ENCODE measurements around the gene SCLY. TPM values are rescaled to one million over a fixed set of nuclear protein-coding genes. Genes with fewer than 3 reads are reported as not detected.
"Not testable (repeated sequence)": the region's sequence is repeated elsewhere in the genome, so short reads cannot be mapped to it uniquely, and the experiment has no call there.

SCLY gene
- total RNA-seq, 1 donor, result 4.6 TPM

DNA sequence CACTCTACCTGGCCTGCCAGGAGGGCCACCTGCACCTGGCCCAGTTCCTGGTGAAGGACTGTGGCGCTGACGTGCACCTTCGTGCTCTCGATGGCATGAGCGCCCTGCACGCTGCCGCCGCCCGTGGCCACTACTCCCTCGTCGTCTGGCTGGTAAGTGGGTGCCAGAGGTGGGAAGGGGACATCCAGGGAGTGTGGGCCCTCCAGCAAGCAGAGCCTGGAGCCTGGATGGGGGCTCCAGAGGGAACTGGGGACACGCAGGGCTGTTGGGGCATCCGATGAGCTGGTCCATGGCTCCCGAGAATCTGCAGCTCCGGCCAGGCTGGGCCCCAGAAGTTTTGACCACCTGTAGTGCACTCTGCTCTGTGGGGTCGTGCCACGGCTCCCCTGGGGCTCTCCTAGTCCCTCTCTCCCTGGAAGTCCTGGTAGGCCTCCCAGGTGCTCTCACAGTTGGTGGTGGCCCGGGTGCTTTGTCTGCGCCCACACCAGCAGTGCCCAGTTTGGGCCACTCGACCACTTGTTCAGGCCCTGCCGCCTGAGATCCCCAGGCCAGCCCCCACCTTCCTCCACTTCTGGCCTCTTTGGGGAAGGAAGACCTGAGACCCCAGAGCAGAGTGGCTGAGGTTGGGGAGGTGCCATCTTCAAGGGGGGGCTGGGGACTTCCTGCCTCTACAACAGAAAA is 44.0 kb downstream of the SCLY start:
- Histone ChIP-seq H3K27me3 (ENCODE audit: insufficient read depth, low read length) (no peaks in the 10 kb centered on the region), H3K4me3 (ENCODE audit: low read length) (no peak overlapping the region), H3K9me3 (ENCODE audit: low read depth, low read length) (no peaks in the 10 kb centered on the region), H3K4me1 (ENCODE audit: insufficient read depth, low read length) (peaks cover 20% of the 10 kb centered on the region)

DNA sequence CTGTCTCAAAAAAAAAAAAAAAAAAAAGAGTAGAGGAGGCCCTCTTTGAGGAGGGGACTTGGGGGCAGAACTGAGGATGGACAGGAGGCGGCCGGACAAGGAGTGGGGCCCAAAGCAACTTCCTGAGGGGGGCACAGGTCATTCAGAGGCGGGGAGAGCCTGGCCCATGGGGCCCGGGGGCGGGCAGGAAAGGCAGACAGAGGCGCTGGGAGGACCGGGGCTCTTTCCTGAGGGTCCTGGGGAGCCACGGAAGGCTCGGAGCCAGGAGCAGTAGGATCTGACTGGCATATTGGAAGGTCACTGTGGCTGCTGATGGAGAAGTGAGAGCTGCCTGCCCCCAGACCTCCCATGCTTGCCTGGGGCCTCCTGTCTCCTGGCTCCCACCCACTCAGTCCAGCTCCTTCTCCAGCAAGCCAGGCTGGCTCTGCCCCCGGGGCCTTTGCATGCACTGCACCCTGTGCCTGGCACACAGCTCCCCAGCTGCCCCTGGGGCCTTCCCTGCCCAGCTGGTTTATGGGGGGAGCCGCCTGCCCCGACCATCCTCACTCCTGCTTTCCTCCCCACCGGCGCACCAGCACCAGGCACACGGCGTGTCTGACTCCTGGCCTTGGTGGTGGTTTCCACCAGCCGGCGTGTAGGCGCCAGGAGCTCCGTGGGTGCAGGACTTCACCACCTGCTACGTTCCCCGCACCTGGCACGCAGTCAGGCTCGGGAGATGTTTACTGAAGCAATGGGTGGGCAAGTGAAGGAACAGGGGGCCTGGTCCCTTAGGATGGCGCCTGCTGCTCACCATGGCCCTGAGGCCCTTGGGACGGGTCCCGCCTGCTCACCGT is 44.9 kb downstream of the SCLY start:
- Histone ChIP-seq H3K27me3 (ENCODE audit: insufficient read depth, low read length) (no peaks in the 10 kb centered on the region), H3K9me3 (ENCODE audit: low read depth, low read length) (no peaks in the 10 kb centered on the region), H3K4me3 (ENCODE audit: low read length) (no peak overlapping the region), H3K4me1 (ENCODE audit: insufficient read depth, low read length) (peaks cover 20% of the 10 kb centered on the region)

DNA sequence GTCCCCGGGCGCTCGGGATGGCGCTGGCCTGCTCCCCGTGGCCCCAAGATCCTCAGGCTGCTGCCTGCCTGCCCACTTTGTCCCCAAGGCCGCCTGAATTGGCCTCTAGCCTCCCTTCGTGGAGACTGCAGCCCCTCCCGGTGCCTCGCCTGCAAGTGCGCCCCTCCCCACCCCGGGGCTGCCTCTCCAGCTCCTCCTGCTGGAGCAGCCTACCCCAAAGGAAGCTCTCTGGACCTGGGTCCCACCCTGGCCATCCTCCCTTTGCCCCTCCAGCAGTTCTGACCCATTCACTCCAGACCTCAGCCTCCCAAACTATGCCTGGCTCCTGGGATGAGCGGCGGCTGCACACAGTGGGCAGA is 45.5 kb downstream of the SCLY start:
- Histone ChIP-seq H3K4me3 (ENCODE audit: low read length) (no peak overlapping the region), H3K27me3 (ENCODE audit: insufficient read depth, low read length) (no peaks in the 10 kb centered on the region), H3K4me1 (ENCODE audit: insufficient read depth, low read length) (peaks cover 20% of the 10 kb centered on the region), H3K9me3 (ENCODE audit: low read depth, low read length) (no peaks in the 10 kb centered on the region)

DNA sequence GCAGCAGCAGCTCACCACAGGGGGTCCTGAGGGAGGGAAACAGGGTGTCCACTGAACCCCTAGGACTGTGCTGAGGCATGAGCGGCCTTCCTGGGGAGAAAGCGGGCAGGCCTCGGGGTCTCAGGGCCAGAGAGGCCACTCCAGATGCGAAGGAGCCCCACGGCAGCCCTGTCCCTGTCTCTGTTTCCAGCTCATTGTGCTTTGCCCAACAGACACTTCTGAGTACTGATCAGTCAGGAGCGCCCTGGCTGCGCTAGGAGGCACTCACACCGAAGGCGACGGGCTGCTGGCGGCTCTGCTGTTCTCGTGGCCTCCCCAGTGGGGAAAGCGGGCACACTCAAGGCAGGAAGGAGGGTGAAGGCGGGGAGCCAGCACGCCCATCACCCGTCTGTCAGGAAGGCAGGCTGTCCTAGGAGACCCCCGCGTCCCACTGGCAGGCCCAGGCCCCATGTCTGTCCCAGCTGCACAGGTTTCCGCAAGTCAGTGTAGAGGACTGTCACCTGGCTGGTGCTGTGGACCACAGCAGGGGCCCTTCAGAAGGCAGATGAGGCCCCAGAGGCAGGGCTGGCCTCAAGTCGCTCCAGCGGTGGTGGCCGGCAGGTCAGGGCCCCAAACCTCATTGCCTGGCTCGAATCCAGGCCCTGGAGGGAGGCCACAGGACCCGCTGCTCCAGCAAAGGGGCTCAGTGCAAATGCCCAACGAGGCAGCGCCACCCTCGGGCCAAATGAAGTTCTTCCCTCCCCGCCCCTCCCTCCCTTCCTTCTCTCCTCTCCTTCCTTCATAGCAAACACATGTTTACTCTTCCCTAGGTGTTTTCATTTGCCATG is 46.1 kb downstream of the SCLY start:
- H3K4me1 ChIP-seq (ENCODE audit: insufficient read depth, low read length), result peaks cover 20% of the 10 kb centered on the region
- H3K27me3 ChIP-seq (ENCODE audit: insufficient read depth, low read length), result no peaks in the 10 kb centered on the region
- no peak overlapping the region for H3K4me3 ChIP-seq (ENCODE audit: low read length)
- no peaks in the 10 kb centered on the region for H3K9me3 ChIP-seq (ENCODE audit: low read depth, low read length)

DNA sequence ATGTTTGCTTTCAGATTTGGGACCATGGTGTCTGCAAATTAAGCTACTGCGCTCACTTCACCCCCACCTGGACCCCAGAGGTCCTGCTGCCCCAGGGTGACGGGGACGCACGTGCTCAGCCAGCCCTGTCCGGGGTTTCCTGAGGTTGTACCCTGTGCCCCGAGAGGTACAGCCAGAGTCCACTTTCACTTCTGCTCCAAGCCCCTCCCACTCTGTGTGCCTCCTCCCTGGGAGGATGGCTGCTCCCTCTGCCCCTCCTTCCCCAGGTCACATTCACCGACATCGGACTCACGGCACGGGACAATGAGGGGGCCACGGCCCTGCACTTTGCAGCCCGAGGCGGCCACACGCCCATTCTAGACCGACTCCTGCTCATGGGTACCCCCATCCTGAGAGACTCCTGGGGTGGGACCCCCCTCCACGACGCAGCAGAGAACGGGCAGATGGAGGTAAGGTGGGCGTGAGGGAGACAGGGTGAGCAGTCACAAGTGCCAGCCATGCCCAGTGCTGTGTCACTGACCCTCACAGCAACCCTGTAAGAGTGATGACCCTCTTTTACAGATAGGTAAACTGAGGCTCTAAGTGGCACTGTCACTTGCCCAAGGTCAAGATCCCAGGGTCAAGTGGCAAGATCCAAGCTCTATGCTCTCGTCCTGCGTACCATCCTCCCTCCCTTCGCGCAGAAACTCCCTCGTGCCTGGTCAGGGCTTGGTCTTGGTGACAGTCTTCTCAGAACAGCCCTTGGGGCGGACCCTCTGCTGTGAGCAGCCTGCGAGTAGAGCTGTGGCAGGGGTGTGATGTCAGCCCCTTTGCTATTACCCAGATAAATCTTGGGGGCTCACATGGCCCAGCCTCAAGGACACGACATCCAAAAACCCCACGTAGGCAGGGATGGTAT is 47.0 kb downstream of the SCLY start:
- peaks cover 8% of the 10 kb centered on the region for H3K9me3 ChIP-seq (ENCODE audit: low read depth, low read length)
- no peaks in the 10 kb centered on the region for H3K27me3 ChIP-seq (ENCODE audit: insufficient read depth, low read length)
- H3K4me1 ChIP-seq (ENCODE audit: insufficient read depth, low read length), result peaks cover 20% of the 10 kb centered on the region
- no peak overlapping the region for H3K4me3 ChIP-seq (ENCODE audit: low read length)

DNA sequence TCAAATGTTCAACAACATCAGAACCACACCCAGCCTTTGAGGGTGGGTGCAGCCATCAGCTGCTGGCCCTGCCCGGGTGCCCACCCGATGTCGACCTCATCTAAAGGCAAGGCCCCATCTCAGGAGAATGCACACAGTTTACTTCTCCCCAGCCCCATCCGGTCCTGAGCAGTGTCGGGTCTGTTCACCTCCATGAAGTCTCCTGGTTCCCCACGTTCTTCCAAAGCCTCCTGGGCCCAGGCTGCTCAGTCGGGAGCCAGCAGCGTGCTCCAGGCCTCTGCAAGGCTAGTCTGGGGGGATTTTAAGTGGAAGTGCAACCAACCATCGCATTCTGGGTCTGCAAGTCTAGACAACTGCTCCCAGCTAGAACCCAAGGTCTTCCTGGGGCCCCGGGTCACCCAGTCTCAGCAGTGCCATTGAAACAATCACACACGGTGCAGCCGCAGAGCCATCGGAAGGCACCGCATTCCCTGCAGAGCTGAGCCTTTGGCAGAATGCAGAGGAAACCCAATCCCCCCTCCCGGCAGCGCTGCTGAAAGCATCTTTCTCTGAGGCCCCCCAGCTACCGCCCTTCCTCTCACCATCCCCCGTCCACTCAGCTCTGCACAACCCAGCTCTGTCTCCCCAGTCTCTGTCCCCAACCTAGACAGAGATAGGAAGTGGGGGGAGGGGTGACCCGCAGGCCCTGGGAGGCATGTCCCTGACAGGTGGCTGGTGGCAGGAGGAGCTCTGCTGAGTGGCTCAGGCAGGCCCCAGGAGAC is 47.8 kb downstream of the SCLY start:
- Histone ChIP-seq H3K27me3 (ENCODE audit: insufficient read depth, low read length) (no peaks in the 10 kb centered on the region), H3K9me3 (ENCODE audit: low read depth, low read length) (peaks cover 12% of the 10 kb centered on the region)

DNA sequence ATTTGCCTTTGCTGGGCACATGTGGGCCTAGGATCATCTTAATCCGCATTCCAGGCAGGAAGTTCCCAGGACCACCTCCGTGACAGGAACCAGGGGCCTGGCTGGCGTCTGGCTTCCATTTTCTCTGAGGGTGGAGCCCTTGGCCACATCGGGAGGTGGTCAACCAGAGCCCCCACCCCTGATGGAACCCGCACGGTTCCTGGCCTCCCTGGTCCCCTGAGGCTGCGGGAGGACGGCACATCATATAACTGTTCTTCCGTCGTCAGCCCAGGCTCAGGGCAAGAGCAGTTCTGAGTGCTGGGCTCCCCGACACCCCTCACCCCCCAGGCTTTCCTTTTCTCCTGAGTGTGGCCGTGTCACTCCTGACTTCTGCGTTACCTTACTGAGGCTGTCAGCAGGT is 52.8 kb downstream of the SCLY start:
- H3K4me1 ChIP-seq (ENCODE audit: insufficient read depth, low read length), result peaks cover 8% of the 10 kb centered on the region
- no peaks in the 10 kb centered on the region for H3K27me3 ChIP-seq (ENCODE audit: insufficient read depth, low read length)
- H3K4me3 ChIP-seq (ENCODE audit: low read length), result no peak overlapping the region
- peaks cover 12% of the 10 kb centered on the region for H3K9me3 ChIP-seq (ENCODE audit: low read depth, low read length)

More for the DNA sequence above, 47.8 kb downstream of the SCLY start:
- Histone ChIP-seq H3K4me3 (ENCODE audit: low read length) (no peak overlapping the region), H3K4me1 (ENCODE audit: insufficient read depth, low read length) (peaks cover 20% of the 10 kb centered on the region)

DNA sequence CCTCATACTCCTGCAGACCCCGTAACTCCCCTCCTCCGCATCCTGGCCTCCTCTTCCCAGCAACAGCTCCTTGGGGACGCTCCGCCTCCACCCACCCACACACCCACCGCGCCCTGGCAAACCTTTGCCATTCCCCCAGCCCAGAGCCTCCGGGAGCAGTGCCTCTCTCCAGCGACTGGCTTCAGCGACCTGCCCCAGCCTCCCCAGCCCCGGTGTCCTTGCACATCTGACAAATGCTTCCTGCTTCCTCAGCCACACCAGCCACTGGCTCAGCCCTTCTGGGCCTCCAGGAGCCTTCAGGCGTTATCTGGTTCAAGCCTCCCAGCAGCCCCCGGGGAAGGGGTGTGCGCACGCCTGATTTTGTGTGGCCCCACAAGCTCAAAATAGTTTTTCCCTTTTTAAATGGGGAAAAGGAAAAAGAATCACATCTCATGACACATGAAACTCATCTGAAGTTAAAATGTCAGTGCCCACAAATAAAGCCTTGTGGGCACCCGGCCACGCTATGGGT is 53.6 kb downstream of the SCLY start:
- H3K4me1 ChIP-seq (ENCODE audit: insufficient read depth, low read length), result peaks cover under 1% of the 10 kb centered on the region
- H3K9me3 ChIP-seq (ENCODE audit: low read depth, low read length), result peaks cover 12% of the 10 kb centered on the region
- no peaks in the 10 kb centered on the region for H3K27me3 ChIP-seq (ENCODE audit: insufficient read depth, low read length)
- no peak overlapping the region for H3K4me3 ChIP-seq (ENCODE audit: low read length)

DNA sequence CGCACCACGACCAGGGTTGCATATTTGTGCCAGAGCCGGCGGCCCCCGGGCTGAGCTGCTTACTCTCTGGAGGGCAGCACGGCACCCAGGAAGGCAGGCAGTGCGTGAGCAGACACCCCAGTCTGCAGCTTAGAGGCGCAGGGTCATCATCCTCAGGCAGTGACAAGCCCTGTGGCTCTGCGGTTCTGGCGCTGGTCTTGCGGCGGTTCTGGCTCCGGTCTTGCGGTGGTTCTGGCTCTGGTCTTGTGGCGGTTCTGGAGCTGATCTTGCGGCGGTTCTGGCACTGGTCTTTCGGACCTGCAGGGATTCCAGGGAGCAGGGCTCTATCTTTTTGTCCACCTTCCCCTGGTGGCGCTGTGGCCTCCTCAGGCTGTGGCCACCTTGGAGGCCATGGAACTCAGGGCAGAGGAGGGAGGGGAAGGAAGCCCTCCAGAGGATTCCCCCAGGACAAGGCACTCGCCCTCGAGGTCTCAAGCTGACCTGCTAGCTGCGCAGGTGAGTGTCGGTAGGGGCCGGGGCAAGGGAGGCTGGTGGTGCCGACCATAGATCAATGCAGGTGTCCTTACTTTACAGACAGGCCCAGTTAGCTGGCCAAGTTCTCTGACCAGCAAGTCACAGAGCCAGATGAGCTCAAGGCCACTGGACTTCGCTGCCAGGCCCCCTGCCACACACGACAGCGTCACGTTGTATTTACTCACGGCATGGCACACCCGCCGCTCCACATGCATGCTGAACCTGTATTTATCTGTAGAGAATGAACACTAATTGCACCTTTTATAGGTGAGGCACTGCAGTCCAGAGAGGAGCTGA is 54.3 kb downstream of the SCLY start:
- Histone ChIP-seq H3K4me1 (ENCODE audit: insufficient read depth, low read length) (no peaks in the 10 kb centered on the region), H3K27me3 (ENCODE audit: insufficient read depth, low read length) (no peaks in the 10 kb centered on the region), H3K9me3 (ENCODE audit: low read depth, low read length) (peaks cover 12% of the 10 kb centered on the region), H3K4me3 (ENCODE audit: low read length) (no peak overlapping the region)

DNA sequence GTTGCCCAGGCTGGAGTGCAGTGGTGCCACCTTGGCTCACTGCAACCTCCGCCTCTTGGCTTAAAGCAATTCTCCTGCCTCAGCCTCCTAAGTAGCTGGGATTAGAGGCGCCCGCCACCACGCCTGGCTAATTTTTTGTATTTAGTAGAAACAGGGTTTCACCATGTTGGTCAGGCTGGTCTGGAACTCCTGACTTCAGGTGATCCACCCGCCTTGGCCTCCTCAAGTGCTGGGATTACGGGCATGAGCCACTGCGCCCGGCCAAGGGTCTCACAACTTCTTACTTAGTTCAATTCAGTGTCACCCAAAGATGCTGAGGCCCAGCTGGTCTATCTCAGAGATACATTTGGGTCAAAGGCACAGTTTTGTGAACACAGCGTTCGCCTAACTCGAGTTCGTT is 54.9 kb downstream of the SCLY start:
- not testable (repeated sequence) for H3K4me1 ChIP-seq (ENCODE audit: insufficient read depth, low read length); H3K27me3 ChIP-seq (ENCODE audit: insufficient read depth, low read length); H3K4me3 ChIP-seq (ENCODE audit: low read length)
- peaks cover 12% of the 10 kb centered on the region for H3K9me3 ChIP-seq (ENCODE audit: low read depth, low read length)

DNA sequence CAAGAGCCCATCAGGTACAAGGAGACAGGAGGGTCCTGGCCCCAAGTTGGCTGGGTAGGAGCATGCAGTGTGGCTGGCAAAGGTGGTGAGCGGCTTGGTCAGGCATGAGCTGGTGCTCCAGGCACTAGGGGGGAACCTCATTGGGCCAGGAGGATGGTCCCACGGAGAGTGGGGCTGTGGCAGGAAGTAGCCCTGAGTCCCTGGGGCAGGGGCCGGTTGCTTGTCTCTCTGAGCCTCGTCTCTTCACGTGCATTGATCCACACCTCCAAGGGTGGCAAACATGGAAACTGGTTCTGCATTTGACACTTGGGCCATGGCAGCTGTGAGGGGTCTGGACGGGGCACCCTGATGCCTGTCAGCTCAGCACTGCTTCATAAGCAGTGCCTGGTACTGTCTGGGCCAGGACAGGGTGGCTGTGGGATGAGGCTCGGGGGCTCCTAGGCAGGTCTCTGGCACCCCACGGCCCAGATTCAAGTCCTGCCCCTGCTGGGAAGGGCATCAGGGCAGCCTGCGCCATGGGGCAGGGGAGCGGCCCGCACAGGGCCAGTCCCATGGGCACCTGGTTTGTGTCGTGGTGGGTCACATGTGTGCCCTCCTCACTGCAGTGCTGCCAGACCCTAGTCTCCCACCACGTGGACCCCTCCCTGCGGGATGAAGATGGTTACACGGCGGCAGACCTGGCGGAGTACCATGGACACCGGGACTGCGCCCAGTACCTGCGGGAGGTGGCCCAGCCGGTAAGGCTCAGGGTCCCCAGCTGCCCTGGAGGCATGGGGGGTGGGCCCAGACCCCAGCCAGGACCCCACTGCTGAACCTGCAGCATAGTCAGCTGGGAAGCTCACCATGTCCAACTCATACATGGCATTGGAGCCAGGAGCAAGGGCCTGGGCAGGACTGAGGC is 55.7 kb downstream of the SCLY start:
- no peaks in the 10 kb centered on the region for H3K4me1 ChIP-seq (ENCODE audit: insufficient read depth, low read length)
- H3K9me3 ChIP-seq (ENCODE audit: low read depth, low read length), result peaks cover 12% of the 10 kb centered on the region
- H3K4me3 ChIP-seq (ENCODE audit: low read length), result no peak overlapping the region
- H3K27me3 ChIP-seq (ENCODE audit: insufficient read depth, low read length), result no peaks in the 10 kb centered on the region

All from mononuclear cell (primary cell).